HG03432 (cell line): ENCODE results near the gene USP44.
"Not testable (repeated sequence)": the region's sequence is repeated elsewhere in the genome, so short reads cannot be mapped to it uniquely, and the experiment has no call there.

Source experiments
- ATAC-seq: cut with Tn5 transposase; IDR thresholded peaks from one replicate; pipeline ENCODE4 v1.9.1; 2021; ENCODE audit warnings: mild to moderate bottlenecking, moderate library complexity; ENCODE audit not compliant: unreplicated experiment

USP44 gene

DNA sequence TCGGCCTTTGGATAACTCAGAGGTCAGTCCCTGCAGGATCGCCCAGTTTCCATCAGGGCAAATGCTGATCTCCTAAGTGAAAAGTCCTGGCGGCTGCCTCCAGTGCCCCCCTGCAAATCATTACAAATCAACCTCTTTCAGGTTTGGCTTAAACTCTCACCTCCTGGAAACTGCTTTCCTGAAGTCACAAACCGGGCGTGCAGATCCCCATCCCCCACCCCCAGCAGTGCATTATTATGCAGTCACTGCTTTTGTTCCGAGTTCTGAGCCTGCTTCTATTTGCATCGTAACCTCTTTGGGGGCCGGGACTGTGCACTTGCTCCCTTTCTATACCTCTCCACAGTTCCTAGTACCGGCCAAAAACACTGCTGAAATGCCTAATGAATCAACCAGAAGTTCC lies at the start of gene USP44:
Gene USP44, minus strand, starts transcription at position 172 of the 400 bp plus-strand sequence. CDS start 17,220 bp downstream, outside the sequence.
- ATAC-seq, result no peak

DNA sequence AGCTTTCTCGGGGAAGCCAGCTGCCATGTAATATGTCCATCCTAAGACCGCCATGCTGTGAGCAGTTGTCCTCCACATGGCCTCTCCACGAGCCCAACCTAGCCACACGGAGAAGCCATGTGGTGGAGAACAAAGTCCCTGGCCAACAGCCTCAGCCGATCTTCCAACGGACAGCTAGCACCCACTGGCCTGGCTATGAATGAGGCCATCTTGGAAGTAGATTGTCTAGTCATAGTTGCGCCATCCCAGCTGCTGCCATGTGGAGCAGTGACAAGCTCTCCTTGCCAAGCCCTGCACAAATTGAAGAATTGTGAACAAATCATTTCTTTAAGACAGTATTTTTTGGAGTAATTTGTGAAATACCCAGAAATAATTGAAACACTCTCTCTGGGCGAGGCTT lies 49.3 kb upstream of the USP44 start:
- no peak for ATAC-seq

DNA sequence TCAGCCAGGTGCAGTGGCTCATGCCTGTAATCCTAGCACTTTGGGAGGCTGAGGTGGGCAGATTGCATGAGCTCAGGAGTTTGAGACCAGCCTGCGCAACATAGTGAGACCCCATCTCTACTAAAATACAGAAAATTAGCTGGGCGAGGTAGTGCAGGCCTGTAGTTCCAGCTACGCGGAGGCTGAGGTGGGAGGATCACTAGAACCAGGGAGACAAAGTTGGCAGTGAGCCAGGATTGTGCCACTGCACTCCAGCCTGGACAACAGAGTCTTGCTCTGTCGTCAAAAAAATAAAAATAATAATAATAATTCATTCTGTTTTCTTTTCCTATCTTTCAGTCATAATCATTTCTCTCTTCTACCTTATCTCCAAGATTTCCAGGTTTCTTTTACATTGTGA lies 48.6 kb upstream of the USP44 start:
- ATAC-seq, result no peak

DNA sequence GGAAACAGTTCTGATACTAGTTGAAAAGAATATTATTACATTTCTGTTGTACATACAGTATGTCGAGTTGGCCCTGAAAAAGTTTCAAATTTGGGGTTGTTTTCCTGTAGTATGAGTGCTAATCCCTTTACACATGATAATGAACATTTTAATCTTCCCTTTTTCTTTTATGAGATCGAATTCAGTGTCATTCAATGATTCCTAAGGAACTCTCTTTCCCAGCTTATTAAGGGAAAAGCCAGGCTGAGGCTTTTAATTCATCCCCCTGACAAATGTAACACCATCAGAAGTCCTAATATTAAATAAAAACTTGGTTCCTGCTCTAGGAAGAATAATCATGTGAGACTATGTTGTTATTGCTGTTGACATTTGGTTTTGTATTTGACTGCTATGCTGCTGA lies 42.9 kb upstream of the USP44 start:
- no peak for ATAC-seq

DNA sequence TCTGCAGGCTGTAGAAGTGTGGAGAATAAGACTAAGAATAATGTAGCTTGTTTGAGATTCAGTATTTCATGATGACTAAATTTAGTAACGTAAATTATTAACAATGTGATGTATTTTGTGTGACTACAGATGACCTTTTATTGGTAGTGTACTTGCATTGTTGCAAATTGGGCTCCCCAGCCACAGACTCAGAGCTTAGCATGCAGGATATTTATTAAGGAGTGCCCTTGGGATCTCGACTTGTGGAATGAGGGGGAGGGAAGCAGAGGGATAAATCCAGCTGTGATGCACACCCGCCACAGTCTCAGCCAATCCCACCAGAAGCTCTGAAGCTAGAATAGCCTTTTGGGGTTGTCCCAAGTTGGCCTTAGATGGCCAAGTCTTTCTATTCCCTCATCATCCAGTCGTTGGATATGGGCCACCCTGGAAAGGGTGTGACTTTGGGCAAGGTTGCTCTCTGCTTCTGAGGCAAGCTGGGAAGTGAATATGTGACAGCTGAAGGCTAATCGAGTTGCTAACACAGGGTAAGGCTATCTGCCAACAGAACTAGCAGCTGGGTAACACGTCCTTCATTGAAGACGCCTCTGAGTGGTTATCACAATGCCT lies 42.1 kb upstream of the USP44 start:
- no peak for ATAC-seq

DNA sequence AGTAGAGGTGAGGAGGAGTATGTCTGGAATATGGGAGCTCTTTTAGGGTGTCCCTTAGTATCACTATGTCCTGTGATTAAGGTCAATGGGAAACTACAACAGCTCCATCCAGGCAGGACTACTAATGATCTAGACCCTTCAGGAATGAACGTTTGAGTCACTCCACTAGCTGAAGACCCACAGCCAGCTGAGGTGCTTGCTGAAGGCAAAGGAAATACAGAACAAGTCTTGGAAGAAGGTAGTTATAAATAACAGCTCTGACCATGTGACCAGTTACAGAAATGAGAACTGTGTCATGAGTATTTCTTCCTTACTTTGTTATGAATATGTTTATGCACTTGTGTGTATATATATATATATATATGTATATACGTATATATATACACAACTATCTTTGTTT lies 40.5 kb upstream of the USP44 start:
- no peak for ATAC-seq

DNA sequence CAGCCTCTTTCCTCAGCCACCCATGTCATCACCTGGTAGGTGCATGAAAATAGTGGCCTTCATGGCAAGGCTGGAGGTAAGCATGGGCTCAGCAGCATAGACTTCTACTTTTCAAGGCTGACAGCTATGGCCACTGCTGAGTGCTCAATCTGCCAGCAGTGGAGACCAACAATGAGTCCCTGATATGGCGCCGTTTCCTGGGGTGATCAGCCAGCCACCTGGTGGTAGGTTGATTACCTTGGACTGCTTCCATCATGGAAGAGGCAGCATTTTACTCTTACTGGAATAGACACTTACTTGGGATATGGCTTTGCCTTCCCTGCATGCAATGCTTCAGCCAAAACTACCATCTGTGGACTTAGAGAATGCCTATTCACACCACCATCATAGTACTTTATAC lies 39.5 kb upstream of the USP44 start:
- no peak for ATAC-seq

DNA sequence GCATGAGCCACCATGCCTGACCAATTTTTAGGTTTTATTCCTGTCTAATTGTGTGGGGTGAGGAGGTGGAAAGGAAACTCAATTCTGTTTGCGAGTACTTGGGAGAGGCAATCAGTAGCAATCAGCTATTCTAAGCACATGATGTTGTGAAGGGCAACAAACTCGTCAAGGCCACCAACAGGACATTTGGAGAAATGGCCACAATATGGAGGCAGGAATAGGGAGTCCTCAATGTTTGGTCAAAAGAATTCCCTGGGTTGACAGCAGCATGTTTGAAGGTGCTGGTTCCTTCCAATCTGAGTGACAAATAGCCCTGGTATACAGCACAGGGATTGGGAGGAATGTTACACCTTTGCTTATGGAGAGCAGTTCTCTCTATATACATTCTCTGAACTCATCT lies 32.7 kb upstream of the USP44 start:
- no peak for ATAC-seq

DNA sequence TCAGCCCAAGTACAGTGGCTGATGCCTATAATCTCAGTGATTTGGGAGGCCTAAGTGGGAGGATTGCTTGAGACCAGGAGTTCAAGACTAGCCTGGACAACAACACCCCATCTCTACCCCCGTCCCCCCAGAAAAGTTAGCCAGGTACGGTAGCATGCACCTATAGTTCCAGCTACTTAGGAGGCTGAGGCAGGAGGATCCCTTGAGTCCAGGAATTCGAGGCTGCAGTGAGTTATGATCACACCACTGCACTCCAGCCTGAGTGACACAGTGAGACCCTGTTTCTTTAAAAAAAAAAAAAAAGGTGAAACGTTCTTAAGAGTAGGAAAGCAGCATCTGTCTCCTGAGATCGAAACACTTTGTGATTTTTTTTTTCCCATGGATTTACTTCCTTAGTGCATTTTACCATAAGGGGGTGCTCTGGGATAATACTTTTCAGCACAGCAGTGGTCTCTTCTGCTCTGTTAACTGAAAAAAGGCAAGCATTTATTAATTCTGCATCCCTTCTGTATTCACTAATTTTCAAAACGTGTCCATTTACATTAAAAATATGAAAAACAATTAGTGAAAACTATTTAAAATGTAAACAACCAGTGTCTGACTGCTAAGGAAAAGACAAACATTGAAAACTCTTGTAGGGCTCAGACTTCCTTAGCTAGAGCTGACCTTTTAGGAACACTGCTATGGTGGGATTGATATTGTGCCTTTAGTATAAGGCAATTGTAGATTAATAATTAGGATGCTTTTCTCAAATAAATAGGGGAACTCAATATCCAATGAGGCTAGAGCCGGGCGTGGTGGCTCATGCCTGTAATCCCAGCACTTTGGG lies 31.2 kb upstream of the USP44 start:
- no peak for ATAC-seq

DNA sequence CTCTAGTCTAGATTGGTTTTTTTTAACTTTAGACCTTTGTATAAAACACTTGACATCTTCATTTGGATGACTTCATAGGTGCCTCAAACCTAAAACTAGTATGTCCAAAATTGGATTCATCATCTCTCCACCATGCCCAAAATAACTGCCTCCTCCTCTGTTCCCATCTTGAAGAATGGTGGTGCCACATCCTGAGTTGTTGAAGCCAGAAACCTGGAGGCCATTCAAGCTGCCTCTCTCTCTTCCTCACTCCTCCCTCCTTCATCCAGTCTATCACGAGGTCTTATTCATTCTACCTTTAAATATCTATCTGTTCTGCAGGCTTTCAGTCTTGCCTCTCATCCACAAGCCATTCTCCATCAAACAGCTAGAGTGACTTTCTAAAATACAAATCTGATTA lies 26.5 kb upstream of the USP44 start:
- no peak for ATAC-seq

DNA sequence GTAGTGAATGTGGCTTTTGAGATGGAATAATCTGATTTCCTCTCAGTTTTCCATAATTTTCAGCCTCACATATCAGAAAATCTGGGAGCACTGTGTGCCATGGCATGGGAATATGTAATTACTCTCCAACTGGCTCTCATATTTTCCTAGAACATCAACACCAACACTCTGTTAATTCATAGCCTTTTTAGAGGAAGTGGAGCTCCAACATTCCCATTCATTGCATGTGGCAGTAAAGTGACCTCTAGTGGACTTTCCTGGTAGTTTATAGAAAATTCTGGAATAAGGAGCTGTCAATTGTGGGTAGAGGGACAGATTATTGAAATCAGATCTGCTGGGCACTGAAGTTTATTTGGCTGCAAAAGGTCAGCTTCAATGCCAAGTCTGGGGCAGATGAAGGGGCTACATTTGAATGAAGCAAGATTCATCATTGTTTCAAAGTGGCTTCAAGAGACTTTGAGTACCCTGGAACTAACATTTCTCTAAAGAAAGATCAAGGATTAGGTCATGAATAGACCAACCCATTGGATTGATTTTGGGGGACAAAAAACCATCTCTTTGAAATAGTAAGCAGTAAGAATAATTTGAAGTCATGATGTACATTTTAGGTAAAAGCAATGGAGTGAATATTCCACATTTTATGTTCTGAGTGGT lies 23.6 kb upstream of the USP44 start:
- ATAC-seq, result no peak

DNA sequence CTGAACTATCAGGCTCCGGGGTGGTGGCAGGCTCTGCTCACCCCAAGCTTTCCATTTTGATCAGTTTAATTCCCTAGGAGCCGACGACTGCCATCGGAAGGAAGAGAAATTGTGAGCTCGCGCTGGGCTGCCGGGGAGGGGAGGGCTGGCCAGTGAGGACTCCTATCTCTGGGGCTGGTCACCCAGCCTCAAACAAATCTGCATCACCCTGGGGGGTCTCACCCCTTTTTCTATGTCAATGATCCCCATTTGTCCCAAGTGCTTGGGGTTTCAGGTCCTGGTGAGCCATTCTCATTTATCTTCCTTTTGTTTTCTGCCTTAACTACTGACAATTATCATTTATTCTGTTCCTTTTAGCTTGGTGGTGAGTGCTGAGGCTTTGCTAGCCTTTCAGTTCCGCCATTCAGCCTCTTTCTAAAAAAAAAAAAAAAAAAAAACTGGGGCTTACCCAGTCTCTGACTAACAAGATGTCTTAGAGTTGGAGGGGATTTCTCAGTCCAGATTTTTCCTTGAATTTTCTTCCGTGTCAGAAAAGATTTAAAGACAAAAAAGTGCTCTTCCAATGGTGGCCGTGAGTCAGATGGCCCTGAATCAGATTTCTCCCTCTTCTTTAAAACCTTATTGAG lies 22.8 kb upstream of the USP44 start:
- ATAC-seq, result peak; percentile 71

DNA sequence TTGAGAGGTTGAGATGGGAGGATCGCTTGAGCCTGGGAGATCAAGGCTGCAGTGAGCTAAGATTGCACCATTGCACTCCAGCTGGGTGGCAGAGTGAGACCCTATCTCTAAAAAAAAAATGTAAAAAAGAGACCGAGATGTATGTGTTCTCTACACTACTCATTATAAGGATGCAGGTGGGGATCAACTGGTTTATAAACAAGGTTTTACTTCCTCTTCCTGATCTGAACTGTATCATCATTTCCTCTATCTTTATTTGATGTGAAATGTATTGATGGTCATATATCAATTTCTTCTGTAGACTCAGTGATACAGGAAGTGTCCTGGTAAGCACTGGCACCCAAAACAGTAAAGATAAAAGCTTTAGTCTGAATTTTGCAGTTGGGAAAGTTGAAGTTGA lies 20.1 kb upstream of the USP44 start:
- no peak for ATAC-seq

DNA sequence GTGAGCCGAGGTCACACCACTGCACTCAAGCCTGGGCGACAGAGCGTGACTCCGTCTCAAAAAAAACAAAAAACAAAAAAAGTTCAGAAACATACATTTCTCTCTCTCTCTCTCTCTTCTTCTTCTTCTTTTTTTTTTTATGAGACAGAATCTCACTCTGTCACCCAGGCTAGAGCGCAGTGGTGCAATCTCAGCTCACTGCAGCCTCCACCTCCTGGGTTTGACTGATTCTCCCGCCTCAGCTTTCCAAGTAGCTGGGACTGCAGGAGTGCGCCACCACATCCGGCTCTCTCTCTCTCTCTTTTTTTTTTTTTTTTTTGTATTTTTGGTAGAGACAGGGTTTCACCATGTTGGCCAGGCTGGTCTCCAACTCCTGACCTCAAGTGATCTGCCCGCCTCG lies 16.8 kb upstream of the USP44 start:
- ATAC-seq, result not testable (repeated sequence)

DNA sequence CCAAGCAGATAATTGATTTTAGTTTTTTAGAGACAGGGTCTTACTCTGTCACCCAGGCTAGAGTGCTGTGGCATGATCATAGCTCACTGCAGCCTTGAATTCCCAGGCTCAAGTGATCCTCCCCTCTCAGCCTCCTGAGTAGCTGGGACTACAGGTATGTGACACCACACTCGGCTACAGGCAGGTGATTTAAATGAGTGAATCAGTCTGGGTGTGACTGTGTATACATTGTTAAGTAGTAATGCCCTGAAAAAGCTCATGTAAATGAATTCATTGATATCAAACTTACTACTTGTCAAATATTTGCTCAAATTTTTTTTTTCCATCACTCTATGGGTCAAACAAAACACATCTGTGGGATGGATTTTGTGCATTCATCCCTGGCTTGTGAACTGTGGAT lies 6.3 kb upstream of the USP44 start:
- no peak for ATAC-seq

DNA sequence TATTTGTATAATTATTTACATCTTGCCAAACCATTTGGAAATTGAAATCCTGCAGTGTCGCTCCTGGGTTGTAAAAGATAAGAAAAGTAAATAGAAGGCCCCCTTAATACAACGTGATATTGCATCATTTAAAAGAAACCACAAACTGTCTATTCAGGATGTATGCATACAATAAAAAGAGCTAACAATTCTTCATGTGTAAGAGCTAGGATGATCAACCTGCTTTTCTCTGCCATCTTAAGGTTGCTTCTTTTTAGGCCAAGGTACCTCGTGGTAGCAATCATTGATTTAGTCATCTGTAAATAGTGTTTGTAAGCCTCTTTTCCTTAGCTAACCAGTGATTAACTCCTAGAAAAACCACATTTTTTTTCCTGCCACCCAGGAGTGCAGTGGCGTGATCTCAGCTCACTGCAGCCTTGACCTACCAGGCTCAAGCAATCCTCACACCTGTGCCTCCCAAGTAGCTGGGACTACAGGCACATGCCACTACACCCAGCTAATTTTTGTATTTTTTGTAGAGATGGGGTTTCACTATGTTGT lies 3.3 kb upstream of the USP44 start:
- no peak for ATAC-seq

DNA sequence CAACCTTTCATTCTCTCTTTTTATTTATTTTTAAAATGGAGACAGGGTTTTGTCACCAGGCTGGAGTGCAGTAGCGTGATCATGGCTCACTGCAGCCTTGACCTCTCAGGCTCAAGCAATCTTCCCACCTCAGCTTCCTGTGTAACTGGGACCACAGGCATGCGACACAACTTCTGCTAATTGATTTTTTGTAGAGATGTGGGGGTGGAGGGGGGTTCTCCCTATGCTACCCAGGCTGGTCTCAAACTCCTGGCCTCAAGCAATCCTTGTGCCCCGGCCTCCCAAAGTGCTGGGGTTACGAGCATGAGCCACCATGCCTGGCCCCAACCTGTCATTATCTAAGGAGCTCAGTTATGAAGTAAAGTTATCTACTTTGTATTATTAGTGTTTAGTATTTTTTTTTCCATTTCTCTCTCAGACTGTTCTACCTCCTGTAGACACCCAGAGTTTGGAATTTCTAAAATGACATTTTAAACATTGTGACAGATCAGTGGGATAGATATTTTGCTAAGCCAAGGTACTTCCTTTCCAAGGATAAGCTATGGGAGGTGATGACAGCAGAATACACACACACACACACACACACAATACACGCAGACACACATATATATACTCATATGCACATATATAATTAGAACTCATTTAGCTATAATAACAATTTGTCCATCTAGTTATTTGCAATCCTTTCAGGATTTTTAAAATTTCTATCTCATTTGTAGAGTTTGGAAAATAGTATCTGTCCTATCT lies 2.1 kb upstream of the USP44 start:
- no peak for ATAC-seq

DNA sequence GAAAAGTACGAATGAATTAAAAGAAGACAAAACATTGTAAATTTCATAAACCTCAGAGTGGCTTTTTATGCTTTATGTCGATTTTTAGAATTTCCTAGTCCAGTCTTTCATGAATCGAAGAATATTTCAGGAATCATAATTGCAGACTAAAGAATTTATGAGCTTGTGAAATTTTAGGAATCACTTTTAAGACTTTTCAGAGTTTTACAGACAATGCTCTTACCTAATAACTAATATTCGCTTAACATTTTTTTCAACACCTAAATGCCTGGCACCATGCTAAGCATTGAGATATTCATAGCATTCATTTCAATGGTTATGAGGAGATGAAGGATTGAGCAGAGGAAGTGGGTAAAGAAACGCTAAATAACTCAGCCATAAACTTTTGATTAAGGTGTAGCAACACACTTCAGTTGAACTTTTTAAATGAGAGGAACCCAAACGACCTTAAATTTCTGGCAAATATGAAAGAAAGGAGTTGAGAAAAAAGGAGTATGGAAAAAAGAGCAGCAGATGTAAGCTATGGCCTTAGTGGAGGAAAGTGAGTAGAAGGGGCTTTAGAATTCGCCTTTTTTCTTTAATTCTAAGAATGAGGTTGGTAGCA lies 739 bp upstream of the USP44 start:
- no peak for ATAC-seq

DNA sequence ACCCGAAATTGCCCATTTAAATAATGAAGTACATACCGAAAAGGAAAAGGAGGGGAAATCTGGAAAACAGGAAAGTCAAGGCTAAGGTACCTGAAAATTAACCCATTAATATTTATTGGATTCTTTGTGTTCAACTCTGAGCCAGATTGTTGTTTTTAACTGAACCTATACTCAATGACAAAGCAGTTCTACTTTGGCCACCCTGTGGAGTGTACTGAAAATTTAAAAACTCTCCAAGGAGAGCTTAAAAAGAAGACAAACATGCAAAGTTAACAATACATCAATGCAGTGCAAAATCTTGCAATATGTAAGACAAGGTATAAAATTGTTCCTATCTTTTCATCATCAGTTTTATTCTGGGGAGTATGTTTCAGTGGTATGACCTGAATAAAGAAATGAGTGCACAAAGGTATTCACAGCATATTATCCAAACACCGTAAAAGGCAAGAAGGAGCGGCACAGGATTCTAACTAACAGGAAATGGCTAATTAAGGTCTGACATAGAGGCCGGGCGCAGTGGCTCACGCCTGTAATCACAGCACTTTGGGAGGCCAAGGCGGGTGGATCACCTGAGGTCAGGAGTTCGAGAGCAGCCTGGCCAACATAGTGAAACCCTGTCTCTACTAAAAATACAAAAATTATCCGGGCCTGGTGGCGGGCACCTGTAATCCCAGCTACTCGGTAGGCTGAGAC lies 1.7 kb downstream of the USP44 start:
- no peak for ATAC-seq
